Endothelial cell (in vitro differentiated cells): ENCODE results near the gene CACNA2D3. TPM values are rescaled to one million over a fixed set of nuclear protein-coding genes. Genes with fewer than 3 reads are reported as not detected.

Experiments used
- DNase-seq: peaks from one replicate; pipeline ENCODE4 v3.0.0; 2021; ENCODE audit warnings: low spot score
- H3K27ac Mint-ChIP-seq: one replicate; pipeline ENCODE4 v1.8.0; 2021; ENCODE audit warnings: mixed read lengths, inconsistent platforms; ENCODE audit not compliant: unreplicated experiment
- H3K27me3 Mint-ChIP-seq: one replicate; pipeline ENCODE4 v1.8.0; 2021; ENCODE audit warnings: mild to moderate bottlenecking, moderate library complexity, mixed read lengths, inconsistent platforms; ENCODE audit not compliant: unreplicated experiment
- H3K36me3 Mint-ChIP-seq: one replicate; pipeline ENCODE4 v1.8.0; 2021; ENCODE audit warnings: mild to moderate bottlenecking, low read depth, mixed read lengths, inconsistent platforms; ENCODE audit not compliant: unreplicated experiment
- H3K4me1 Mint-ChIP-seq: one replicate; pipeline ENCODE4 v1.8.0; 2021; ENCODE audit warnings: mild to moderate bottlenecking, mixed read lengths, inconsistent platforms; ENCODE audit not compliant: unreplicated experiment
- H3K4me3 Mint-ChIP-seq: one replicate; pipeline ENCODE4 v1.8.0; 2021; ENCODE audit warnings: mild to moderate bottlenecking, mixed read lengths, inconsistent platforms; ENCODE audit not compliant: unreplicated experiment
- H3K9me3 Mint-ChIP-seq: one replicate; pipeline ENCODE4 v1.8.0; 2021; ENCODE audit warnings: mixed read lengths, inconsistent platforms; ENCODE audit not compliant: unreplicated experiment
- CTCF ChIP-seq: fragments of 200-600 bp; sonication (generic); IDR thresholded peaks from one replicate; pipeline ENCODE4 v1.5.0; 2021; ENCODE audit warnings: antibody characterized with exemption; ENCODE audit not compliant: unreplicated experiment
- total RNA-seq: library from RNA; stranded (reverse); fragmentation: NEBNext Ultra II Directional; extraction: Animal tissue kit (Norgen Biotek cat#: 25700); gene quantifications from one replicate; pipeline ENCODE4 v1.2.1, GENCODE V29; 2021; ENCODE audit not compliant: unreplicated experiment

The CACNA2D3 gene
- total RNA-seq, 1 donor from 2014 or later, result 0.46 TPM

GRCh38 chr3:54349691-54350090, 227.3 kb downstream of the CACNA2D3 start:
- no peak for TF ChIP-seq CTCF
- no peaks in the 10 kb centered on the region for H3K9me3 Mint-ChIP-seq
- H3K27ac Mint-ChIP-seq, result no peak overlapping the region
- H3K36me3 Mint-ChIP-seq, result no peaks in the 10 kb centered on the region
- DNase-seq, result no peak
- no peaks in the 10 kb centered on the region for H3K27me3 Mint-ChIP-seq
- H3K4me1 Mint-ChIP-seq, result peaks cover 5% of the 10 kb centered on the region
- H3K4me3 Mint-ChIP-seq, result no peak overlapping the region

- no peaks in the 10 kb centered on the region for H3K4me1 Mint-ChIP-seq
These were observed 231.2 kb downstream of the CACNA2D3 start for GRCh38 chr3:54353546-54353945.

GRCh38 chr3:54353946-54354345, 231.6 kb downstream of the CACNA2D3 start:
- DNase-seq, result no peak
- Mint-ChIP-seq H3K27ac (no peak overlapping the region), H3K4me1 (no peaks in the 10 kb centered on the region), H3K36me3 (no peaks in the 10 kb centered on the region), H3K27me3 (no peaks in the 10 kb centered on the region), H3K4me3 (no peak overlapping the region), H3K9me3 (no peaks in the 10 kb centered on the region)
- no peak for TF ChIP-seq CTCF

More at GRCh38 chr3:54353546-54353945, 231.2 kb downstream of the CACNA2D3 start:
- Mint-ChIP-seq H3K9me3 (no peaks in the 10 kb centered on the region), H3K36me3 (no peaks in the 10 kb centered on the region), H3K27ac (no peak overlapping the region), H3K4me3 (no peak overlapping the region), H3K27me3 (no peaks in the 10 kb centered on the region)
- TF ChIP-seq CTCF, result no peak
- no peak for DNase-seq

GRCh38 chr3:54355800-54356199, 233.4 kb downstream of the CACNA2D3 start:
- Mint-ChIP-seq H3K4me1 (no peaks in the 10 kb centered on the region), H3K4me3 (no peak overlapping the region), H3K27me3 (no peaks in the 10 kb centered on the region), H3K27ac (no peak overlapping the region), H3K36me3 (no peaks in the 10 kb centered on the region), H3K9me3 (no peaks in the 10 kb centered on the region)
- TF ChIP-seq CTCF, result no peak
- DNase-seq, result no peak

GRCh38 chr3:54356261-54357045, 234.1 kb downstream of the CACNA2D3 start:
- no peaks in the 10 kb centered on the region for H3K27me3 Mint-ChIP-seq
- no peaks in the 10 kb centered on the region for H3K9me3 Mint-ChIP-seq
- no peak overlapping the region for H3K27ac Mint-ChIP-seq
- H3K36me3 Mint-ChIP-seq, result no peaks in the 10 kb centered on the region
- no peaks in the 10 kb centered on the region for H3K4me1 Mint-ChIP-seq
- DNase-seq, result no peak
- TF ChIP-seq CTCF, result no peak
- H3K4me3 Mint-ChIP-seq, result no peak overlapping the region
